PFSK-1 (cell line): ENCODE measurements around the gene AGMO.

ENCODE experiments used
- FOXP2 ChIP-seq: optimal IDR thresholded peaks from 2 replicates; pipeline ENCODE3; 2011; ENCODE audit warnings: borderline replicate concordance, control low read depth, inconsistent platforms; ENCODE audit not compliant: insufficient read depth; ENCODE audit errors: extremely low read length, extremely low read depth
- POLR2AphosphoS5 ChIP-seq: IDR thresholded peaks from 2 replicates; pipeline ENCODE4 v1.6.1; 2012; ENCODE audit warnings: low read depth, mild to moderate bottlenecking, control low read depth, low read length, moderate library complexity
- REST ChIP-seq, 2 experiments: IDR thresholded peaks; 2 replicates each; pipeline versions ENCODE4 v1.6.1 to v1.8.0; 2011 to 2012; ENCODE audit warnings: low read depth in 2 of 2, low read length in 2 of 2, control low read depth in 1 of 2, inconsistent platforms in 1 of 2, mild to moderate bottlenecking in 1 of 2, moderate library complexity in 1 of 2; ENCODE audit not compliant: insufficient read depth in 1 of 2
- SIN3A ChIP-seq: IDR thresholded peaks from 2 replicates; pipeline ENCODE4 v1.6.1; 2012; ENCODE audit warnings: mild to moderate bottlenecking, low read length, moderate library complexity, borderline replicate concordance; ENCODE audit not compliant: insufficient read depth
- TAF1 ChIP-seq: IDR thresholded peaks from 2 replicates; pipeline ENCODE4 v1.6.1; 2012; ENCODE audit warnings: low read length, control low read depth, borderline replicate concordance; ENCODE audit not compliant: insufficient read depth

The AGMO gene

GRCh38 chr7:15168489-15168888, 393.3 kb downstream of the AGMO start:
- TF ChIP-seq REST (IDR thresholded peaks at IDR 0.05; ENCODE audit: insufficient read depth in 1 of 2, low read depth in 2 of 2, low read length in 2 of 2) (no peak), SIN3A (no peak), FOXP2 (no peak), POLR2AphosphoS5 (no peak), TAF1 (no peak)

- TF ChIP-seq SIN3A (no peak), FOXP2 (no peak), TAF1 (no peak), POLR2AphosphoS5 (no peak), REST (IDR thresholded peaks at IDR 0.05; ENCODE audit: insufficient read depth in 1 of 2, low read depth in 2 of 2, low read length in 2 of 2) (no peak)
Observed at GRCh38 chr7:15167912-15168311, 393.9 kb downstream of the AGMO start.

GRCh38 chr7:15166620-15167019, 395.2 kb downstream of the AGMO start:
- TF ChIP-seq FOXP2: no peak
- TF ChIP-seq POLR2AphosphoS5: no peak
- no peak for TF ChIP-seq REST (IDR thresholded peaks at IDR 0.05; ENCODE audit: insufficient read depth in 1 of 2, low read depth in 2 of 2, low read length in 2 of 2)
- TF ChIP-seq SIN3A: no peak
- TF ChIP-seq TAF1: no peak

- no peak for TF ChIP-seq TAF1
- no peak for TF ChIP-seq REST (IDR thresholded peaks at IDR 0.05; ENCODE audit: insufficient read depth in 1 of 2, low read depth in 2 of 2, low read length in 2 of 2)
- no peak for TF ChIP-seq SIN3A
- no peak for TF ChIP-seq POLR2AphosphoS5
- TF ChIP-seq FOXP2: no peak
Observed at GRCh38 chr7:15159261-15159660, 402.6 kb downstream of the AGMO start.

GRCh38 chr7:15158141-15158810, 403.5 kb downstream of the AGMO start:
- TF ChIP-seq POLR2AphosphoS5 (no peak), FOXP2 (no peak), REST (IDR thresholded peaks at IDR 0.05; ENCODE audit: insufficient read depth in 1 of 2, low read depth in 2 of 2, low read length in 2 of 2) (no peak), TAF1 (no peak), SIN3A (no peak)
